OCI-M1 (cell line): Measurements from ENCODE around the gene CACUL1.
"Not testable (repeated sequence)": the region's sequence is repeated elsewhere in the genome, so short reads cannot be mapped to it uniquely, and the experiment has no call there.

ENCODE experiments used
- DNase-seq: peaks from one replicate; lab custom pipeline; 2025; lab: John Stamatoyannopoulos, UW

The CACUL1 gene

DNA sequence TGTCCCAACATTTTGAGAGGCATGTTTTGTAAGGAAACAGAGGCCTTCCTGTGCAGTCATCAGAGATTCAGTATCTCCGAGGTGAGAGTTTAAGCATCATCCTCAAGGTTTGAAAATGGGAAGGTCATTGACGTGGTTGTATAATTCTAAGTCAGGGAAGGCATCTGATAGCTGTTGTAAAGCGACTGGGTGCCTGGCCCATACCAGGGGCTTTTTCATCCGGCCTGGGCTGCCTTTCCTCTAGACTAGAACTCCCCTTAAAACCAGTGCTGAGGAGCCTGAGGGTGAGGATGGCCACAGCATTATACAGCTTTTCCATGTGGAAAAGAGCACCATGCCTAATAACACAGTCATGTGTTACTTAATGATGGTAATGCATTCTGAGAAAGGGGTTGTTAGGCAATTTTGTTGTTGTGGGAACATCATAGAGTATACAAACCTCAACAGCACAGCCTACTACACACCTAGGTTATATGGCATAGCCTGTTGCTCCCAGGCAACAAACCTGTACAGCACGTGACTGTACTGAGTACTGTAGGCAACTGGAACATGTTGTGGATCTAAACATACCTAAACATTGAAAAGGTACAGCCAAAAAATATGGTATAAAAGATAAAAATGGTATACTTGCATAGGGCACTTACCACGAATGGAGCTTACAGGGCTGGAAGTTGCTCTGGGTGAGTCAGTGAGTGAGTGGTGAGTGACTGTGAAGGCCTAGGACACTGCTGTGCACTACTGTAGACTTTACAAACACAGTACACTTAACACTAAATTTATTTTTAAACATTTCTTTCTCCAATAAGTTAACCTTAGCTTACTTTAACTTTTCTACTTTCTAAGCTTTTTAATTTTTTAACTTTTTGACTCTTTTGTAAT is 13.5 kb upstream of the CACUL1 start:
- no peak for DNase-seq

DNA sequence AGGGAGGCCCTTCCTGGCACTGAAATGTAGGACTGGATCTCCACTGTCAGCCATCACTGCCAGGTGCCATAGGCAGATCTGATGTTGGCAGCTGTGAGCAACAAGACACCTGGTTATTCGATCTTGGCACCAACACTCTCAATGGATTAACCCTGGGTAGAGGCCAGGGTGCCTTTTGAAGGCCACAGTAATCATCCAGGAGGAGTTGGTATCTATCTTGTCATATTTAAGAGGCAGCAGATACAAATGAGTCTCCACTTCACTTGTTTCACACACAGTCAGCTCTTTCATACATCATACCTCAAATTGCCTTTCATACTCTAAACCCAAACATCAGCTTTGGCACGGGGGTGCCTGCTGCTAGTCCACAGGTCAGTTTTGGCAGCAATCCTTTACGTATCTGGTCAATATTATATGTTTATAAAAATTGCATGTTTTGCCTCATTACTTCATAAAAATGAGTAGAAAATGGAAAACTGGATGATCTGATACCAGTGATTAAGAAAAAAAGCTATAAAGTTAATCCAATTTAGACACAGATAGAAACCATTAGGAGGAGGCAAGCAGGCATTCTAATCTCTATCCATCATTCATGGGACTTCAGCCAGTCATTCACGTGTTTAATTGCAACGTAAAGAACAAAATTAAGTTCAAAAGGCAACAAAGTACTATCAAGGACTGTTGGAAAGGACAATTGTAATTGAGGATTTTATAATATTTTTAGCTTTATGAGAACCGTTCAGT is 12.7 kb upstream of the CACUL1 start:
- no peak for DNase-seq

DNA sequence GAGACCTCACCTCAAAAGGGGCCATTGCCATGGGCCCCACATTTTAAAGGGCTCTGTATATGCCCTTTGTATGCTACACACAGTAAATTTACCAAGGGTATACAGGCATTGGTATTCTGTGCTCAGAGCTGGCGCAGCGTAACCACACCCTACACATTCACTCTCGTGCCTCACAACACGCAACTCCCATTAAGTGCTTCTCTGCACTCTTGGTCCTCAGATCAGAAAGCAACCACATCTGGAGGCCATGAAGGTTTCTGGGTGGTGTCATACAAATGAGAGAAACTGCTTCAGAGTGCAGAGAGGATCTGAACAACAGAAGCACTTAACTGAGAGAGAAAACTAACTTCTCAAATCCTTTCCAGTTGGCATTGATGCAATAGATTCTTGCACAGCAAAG is 9.4 kb upstream of the CACUL1 start:
- DNase-seq = no peak

DNA sequence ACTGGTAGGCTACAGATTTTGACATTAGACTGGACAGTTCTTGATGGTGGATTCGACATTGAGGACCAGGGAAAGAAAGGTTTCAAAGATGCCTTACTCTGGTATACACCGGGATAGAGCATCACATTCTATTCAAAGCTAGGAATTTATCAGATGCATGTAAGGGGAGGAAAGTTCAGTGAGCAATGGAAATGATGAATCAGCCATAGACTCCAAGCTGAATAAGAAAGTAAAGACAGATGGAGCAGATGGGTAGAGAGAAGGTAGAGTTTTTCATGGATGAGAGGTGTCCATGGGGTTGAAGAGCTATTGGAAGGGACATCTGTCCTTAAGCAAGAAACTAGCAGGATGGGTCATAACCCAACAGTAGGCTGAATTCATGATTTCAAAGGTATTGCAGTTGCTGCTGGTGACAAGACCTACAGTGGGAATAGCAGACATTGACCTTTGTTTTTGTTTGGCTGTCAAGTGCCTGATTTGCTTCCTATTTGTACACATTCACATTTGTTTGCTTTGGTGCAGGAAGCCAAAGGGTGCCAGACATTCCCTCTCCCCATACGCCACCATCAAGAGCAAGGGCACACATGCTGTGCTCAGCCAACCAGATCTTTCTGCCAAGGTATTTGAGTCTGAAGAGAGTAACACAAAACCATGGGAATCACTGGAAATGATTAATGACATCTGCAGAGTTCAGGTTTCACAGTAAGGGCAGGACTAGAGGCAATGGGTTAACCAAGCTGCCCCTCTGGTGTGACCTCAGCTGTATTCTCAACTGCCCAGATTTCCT is 8.6 kb upstream of the CACUL1 start:
- no peak for DNase-seq

DNA sequence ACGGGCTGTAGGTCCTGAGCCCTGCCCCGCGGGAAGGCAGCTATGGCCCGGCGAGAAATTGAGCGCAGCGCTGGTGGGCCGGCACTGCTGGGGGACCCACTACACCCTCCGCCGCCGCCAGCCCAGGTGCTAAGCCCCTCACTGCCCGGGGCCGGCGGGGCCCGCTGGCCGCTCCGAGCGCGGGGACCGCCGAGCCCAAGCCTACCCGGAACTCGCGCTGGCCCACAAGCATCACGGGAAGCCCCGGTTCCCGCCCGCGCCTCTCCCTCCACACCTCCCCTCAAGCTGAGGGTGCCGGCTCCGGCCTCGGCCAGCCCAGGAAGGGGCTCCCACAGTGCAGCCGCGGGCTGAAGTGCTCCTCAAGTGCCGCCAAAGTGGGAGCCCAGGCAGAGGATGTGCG is 5.5 kb upstream of the CACUL1 start:
- no peak for DNase-seq

DNA sequence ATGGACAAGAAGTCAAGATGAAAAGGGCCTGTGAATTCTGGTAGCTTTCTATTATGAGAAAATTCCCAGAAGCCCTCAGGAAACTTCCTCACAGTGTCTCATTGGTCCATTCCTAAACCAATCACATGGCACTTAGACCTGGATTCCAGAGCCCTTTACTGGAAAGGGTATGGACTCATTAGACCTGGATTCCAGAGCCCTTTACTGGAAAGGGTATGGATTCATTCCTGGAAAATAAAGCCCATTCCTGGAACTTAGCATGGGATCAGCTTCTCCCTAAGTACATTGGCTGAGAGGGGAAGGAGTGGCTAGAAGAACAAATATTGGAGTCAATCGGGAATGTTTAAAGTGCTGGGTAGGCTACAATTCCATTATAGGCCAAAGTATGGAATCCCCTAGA is 3.7 kb upstream of the CACUL1 start:
- no peak for DNase-seq

DNA sequence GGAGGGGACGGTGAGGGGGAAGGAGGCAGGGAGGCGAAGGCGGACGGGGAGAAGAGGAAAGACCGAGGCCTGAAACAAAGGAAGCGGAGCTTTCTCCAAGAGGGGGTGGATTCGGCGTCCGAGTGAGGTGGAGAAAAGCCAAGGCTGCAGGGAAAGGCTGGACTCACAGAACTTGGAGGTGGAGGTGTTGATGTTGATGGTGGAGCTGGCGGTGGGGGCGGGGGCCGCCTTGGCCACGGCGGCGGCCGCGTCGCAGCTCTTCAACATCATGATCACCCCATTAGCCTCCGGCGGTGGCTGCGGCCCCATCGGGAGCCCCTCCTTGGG is 578 bp downstream of the CACUL1 start:
- DNase-seq = peak; percentile 68

DNA sequence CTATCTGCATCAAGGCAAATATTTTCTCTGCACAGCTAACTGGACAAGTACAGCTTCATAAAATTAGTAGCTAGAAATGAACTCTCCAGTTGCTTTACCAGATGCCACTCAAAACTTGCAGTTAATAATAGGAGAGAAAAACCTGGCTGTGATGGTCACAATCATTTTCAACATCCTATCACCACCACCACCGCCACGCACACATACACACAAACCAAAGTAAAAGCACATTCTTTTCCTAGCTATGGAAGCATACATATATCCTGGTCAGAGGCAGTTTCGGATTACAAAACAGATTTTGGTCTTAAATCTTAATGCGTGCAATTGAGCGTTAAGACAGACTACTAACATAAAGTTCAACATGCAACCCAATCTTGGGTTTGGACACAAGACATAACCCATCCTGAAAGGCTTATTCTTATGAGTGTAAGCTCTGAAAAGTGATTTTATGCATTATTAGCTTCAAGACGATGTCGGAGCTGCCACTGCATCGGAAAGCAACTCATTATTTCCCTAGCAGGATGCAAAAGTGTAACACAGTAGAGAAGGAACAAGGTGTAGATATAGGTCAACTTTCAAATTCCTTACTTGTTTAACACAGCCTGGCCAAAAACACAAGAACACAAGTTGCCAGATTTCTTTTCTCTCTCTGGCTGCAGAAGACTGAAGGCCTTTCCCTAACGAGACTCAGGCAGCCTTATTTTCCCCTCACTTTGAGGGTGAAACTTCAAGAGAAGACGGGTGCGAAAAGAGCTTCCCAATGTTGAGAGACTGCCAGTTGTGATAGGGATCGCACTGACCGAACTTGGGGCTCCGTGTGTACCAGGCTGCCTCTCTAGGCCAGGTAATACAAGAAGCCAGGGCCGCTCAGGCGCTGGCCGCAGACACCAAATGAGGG is 1.2 kb downstream of the CACUL1 start:
- DNase-seq = peak; percentile 58

DNA sequence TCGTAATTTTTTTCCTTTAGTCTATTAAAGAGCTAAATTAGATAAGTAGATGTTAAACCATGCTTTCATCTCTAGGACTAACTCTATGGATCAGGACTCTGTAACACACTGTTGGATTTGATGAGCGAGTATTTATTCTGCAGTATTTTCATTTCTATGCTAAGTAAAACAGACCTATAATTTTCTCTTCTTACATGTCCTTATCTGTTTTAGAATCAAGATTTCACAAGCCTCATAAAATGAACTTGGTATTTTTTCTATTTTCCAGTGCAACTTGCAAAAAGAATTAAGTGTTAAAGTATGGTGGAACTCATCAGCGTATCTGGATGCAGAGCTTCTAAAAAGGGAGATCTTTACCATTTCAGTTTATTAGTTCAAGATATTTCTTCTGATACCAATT is 2.4 kb downstream of the CACUL1 start:
- no peak for DNase-seq

DNA sequence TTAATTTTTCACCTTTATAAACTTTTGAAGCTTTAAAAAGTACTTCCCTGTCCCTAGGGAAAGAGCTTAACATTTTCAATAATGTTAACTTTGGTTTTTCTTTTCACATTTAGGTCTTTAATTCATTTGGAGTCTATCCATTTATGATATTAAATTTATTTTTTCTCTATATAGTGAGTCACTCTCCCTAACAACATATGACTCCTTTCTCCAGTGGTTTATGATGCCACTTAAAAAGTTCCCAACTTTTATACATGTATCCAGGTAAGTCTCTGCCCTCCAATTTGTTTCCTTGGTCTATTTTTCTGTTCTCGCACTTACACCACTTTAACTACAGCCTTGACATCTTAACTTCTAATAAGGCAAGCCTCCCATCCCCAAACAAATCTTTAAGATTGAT is 3.5 kb downstream of the CACUL1 start:
- no peak for DNase-seq

DNA sequence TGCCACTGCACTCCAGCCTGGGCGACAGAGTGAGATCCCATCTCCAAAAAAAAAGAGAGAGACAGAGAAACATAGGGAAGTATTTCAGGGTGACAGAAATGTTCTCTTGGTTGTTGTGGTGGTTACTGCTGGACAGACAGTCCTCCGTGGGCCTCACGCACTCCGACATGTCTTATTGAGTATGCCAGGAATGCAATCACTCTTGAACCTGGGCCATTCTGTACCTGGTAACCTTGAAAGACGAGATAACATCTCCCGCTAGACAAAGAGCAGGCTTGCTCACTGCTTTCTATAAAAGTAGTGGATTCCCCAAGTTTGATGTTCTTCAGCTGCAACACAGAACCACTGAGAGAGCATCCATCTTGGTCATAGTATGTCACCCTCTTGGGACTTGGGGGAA is 6.7 kb downstream of the CACUL1 start:
- DNase-seq = no peak

DNA sequence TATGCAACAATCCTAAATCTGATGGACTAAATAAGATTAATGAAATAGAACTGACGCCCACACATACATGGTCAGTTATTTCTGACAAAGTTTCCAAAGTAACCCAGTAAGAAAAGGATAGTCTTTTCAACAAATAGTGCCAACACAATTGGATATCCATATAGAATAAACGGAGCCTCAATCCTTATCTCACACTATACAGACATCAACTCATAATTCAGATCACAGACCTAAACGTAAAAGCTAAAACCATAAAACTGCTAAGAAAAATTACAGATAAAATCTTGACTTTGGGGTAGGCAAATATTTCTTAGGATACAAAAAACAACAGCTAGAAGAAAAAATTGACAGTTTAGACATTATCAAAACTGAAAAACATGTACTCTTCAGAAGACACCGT is 8.5 kb downstream of the CACUL1 start:
- peak; percentile 31 for DNase-seq

DNA sequence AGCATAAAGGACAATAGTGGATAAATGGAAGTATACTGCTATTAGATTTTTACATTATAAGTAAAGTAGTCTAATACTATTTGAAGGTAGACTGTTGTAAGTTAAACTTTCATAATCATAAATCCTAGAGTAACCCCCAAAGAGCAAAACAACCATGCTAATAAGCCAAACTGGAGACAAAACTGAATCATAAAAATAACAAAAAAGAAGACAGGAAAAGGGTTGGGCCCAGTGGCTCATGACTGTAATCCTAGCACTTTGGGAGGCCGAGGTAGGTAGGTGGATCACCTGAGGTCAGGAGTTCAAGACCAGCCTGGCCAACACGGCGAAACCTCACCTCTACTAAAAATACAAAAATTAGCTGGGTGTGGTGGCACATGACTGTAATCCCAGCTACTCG is 9.7 kb downstream of the CACUL1 start:
- DNase-seq = no peak

DNA sequence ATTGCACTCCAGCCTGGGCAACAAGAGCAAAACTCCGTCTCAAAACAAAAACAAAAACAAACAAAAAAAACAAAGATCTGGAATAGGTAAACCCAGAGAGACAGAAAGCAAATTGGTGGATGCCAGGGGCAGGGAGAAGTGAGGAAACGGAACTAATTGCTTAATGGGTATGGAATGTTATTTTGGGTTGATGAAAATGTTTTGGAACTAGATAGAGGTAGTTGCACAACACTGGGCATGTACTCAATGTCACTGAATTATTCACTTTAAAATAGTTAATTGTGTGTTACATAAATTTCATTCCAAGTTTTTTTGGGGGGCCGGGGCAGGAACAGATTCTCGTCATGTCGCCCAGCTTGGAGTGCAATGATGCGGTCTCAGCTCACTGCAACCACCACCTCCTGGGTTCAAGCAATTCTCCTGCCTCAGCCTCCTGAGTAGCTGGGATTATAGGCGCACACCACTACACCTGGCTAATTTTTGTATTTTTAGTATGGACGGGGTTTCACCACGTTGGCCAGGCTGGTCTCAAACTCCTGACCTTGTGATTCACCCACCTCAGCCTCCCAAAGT is 10.3 kb downstream of the CACUL1 start:
- not testable (repeated sequence) for DNase-seq

DNA sequence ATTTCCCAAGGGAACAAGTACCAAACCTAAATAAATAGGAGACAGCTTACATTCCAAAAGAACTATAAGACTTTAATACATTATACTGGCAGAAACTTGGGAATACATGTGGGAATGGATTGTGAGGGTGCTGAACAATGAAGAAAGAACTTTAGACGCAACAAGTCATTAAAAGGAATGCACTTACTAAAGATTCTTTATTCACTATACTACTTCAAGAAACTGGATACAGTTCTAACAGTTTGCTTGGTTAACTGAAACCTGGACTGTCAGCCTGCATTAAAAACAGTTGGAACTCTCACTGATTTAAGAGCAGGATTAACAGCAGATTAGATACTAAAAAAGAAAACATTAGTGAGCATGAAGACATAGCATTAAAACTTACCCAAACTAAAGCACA is 12.0 kb downstream of the CACUL1 start:
- no peak for DNase-seq

DNA sequence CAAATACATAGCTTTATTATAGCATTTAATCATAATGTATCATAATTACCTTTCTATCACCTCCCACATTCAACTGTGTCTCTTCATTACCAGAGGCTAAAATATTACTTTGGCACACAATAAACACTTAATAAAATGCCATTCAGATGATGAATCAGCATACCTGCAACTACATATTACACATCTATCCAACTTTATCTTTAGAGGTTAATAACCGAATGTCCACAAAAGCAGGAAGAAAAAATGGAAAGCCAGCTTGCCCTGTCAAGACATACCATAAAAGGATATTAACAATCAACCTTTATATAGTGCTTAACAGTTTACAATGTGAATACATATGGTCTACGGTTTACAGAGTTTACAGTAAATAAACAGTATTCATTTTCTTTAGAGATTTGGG is 12.7 kb downstream of the CACUL1 start:
- no peak for DNase-seq

DNA sequence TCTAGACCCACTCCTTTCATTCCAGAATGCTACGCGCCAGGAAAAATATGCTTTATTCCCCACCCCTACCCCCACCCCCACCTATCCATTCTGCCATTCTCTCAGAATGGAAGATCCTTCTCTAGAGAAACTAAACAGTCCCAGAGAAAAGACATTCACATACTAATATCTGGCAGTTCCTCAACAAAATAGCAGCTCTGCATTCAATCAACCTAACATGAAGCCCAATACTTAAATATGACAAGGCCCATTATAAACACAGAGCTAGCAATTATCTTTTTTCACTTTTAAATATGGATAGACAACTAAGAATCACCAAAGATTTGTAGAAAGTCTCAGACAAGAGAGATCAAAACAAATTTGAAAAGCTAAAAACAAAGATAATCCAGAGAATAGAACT is 16.4 kb downstream of the CACUL1 start:
- DNase-seq = no peak

DNA sequence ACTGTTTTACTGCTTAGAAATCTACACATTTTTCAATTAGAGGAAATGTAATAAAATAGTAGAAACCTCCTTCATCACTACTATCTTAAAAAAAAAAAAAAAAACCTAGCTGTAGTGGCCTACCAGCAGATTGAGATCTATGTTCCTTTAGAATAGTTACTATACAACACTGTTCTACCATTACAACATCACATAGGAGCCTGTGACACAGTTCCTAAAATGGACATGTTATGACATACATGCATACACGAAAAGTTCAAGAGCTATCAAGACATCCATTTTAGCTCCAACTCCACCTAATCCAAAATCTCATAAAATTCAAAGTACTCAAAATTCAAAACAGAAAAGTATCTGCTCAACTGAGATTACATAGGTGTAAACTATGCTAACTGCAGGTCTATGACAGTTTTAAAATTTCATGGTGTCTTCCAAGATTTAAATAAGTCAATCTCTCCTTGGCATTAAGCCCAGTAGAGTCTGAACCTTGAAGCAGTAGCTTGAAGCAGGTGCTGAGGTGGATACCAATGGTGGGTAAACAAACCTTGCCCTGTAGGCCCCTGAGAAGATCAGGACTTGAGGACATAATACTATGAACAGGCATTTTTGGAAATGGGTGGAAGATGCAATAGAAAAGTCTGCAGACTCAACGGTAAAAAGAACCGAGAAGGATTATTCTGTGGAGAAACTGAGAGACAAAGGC is 17.0 kb downstream of the CACUL1 start:
- DNase-seq = peak; percentile 37

DNA sequence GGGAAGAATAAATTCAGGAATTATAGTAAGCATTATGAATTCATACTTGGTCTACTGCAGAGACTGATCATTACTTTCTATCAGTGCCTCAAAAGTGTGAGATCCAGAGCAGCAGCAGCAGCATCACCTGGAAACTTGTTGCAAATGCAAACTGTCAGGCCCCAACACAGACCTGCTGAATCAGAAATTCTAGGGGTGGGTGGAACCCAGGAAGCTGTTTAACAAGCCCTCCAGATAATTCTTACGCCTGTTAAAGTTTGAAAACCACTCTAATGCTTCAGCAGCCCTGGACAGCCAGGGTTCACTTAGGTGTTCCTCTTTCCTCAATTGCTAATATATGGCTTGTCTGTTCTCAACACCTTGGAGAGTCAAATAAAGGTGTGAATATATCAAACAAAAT is 19.5 kb downstream of the CACUL1 start:
- no peak for DNase-seq

DNA sequence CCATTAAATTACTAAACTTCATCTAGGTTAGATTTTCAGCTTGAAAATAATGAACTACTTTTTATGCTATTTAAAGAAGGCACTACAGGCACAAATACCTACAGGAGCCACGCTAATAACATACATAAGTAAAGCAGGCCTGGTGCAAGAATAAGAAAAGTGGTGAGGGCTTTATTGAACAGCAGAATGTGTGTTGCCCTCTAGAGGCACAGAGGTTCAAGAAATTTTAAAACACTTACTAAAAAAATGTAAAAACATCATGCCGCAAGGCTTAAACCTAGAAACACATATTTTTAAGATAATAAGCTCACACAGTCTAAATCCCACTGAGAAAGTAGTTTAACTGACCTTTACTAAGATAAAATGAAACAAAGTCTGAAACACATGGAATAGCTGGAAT is 20.3 kb downstream of the CACUL1 start:
- peak; percentile 33 for DNase-seq
